Kidney (tissue), 14 donors: ENCODE measurements around the gene LONP2. TPM values are rescaled to one million over a fixed set of nuclear protein-coding genes. Genes with fewer than 3 reads are reported as not detected.

Experiments used
- DNase-seq, 5 donors: peaks; one replicate each; pipeline ENCODE4 v3.0.0-alpha.2; 2013 to 2020
- FAIRE-seq: peaks from 2 replicates; lab custom pipeline; 2012; peaks lifted over from hg19 to GRCh38; lab: Jason Lieb, UNC
- H3K27ac ChIP-seq, 2 donors: one replicate each; pipeline ENCODE4 v1.7.0; 2013; ENCODE audit warnings: low read depth in 2 of 2, low read length in 2 of 2, inconsistent platforms in 1 of 2
- H3K27me3 ChIP-seq: one replicate; pipeline ENCODE4 v1.7.1; 2013; ENCODE audit warnings: low read length, inconsistent platforms; ENCODE audit not compliant: control insufficient read depth, insufficient read depth
- H3K36me3 ChIP-seq, 3 donors: one replicate each; pipeline versions ENCODE4 v1.7.0 to v1.7.1; 2013; ENCODE audit warnings: low read length in 3 of 3, control low read depth in 1 of 3, inconsistent platforms in 1 of 3; ENCODE audit not compliant: insufficient read depth in 3 of 3, control insufficient read depth in 2 of 3
- H3K4me1 ChIP-seq, 3 donors: one replicate each; pipeline versions ENCODE4 v1.7.0 to v1.7.1; 2013; ENCODE audit warnings: low read length in 3 of 3, inconsistent platforms in 1 of 3, low read depth in 1 of 3; ENCODE audit not compliant: control insufficient read depth in 2 of 3, insufficient read depth in 2 of 3
- H3K4me3 ChIP-seq, 3 donors: one replicate each; pipeline versions ENCODE4 v1.7.0 to v1.8.1; 2013; ENCODE audit warnings: low read length in 3 of 3, control low read depth in 1 of 3, inconsistent platforms in 1 of 3
- H3K9ac ChIP-seq, 3 donors: one replicate each; pipeline versions ENCODE4 v1.7.0 to v1.7.1; 2013; ENCODE audit warnings: low read length in 3 of 3, control low read depth in 1 of 3, inconsistent platforms in 1 of 3
- H3K9me3 ChIP-seq, 3 donors: one replicate each; pipeline versions ENCODE4 v1.7.0 to v1.7.1; 2013; ENCODE audit warnings: low read length in 3 of 3, control low read depth in 1 of 3, inconsistent platforms in 1 of 3; ENCODE audit not compliant: control insufficient read depth in 2 of 3, insufficient read depth in 1 of 3
- intact Hi-C: fragments of 100-400 bp; cut with DNase I; formaldehyde crosslinking; loops from one replicate; pipeline ENCODE4 v1.11.1; 2022
- polyA plus RNA-seq: library from polyadenylated mRNA; stranded (reverse); fragments of 350-450 nt; fragmentation: Illumina TruSeq; extraction: RNeasy Lipid Tissue Mini Kit (QIAGEN cat#74804); gene quantifications from one replicate; pipeline ENCODE4 v1.2.3, GENCODE V29; 2014; ENCODE audit warnings: low read depth, low replicate concordance; ENCODE audit not compliant: insufficient read depth
- total RNA-seq: library from RNA; stranded (reverse); fragmentation: NEBNext Ultra II Directional; extraction: Animal tissue kit (Norgen Biotek cat#: 25700); gene quantifications from one replicate; pipeline ENCODE4 v1.2.1, GENCODE V29; 2021
- TF ChIP-seq, protein P1 (sequence below): IDR thresholded peaks from 3 replicates; pipeline ENCODE4 v1.5.1; 2012; ENCODE audit warnings: mild to moderate bottlenecking, moderate library complexity, borderline replicate concordance; ENCODE audit not compliant: insufficient read depth; ENCODE audit errors: extremely low read depth
- donor health status: control.
- donor health status: control.
- donor health status: control.
- donor health status: control.
- donor health status: control.
- donor health status: DM: yes; HTN: yes; CAD: no.
- donor health status: Normal renal cell carcinoma (clear cell type).

LONP2 gene
- total and polyA plus RNA-seq, 2 donors from 2014 or later, result 24.8 to 77.1 TPM

DNA sequence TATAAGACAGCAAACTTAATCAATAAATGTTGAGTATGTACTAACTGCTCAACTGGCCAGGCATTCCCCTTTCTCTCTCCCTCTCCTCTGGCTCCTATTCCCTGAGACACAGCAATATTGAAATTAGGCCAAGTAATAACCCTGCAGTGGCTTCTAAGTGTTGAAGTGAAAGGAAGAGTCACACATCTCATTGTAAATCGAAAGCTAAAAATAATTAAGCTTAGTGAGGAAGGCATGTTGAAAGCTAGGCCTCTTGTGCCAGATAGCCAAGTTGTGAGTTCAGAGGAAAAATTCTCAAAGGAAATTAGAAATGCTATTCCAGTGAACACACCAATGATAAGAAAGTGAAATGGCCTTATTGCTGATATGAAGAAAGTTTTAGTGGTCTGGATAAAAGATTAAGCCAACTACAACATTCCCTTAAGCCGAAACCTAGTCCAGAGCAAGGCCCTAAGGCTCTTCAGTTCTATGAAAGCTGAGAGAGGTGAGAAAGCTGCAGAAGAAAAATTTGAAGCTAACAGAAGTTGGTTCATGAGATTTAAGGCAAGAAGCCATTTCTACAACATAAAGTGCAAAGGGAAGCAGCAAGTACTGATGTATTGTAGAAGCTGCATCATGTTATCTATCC, 38.6 kb downstream of the LONP2 start:
- Histone ChIP-seq H3K27me3 (no peaks in the 10 kb centered on the region), H3K9ac (no peak overlapping the region), H3K36me3 (peaks cover 10 to 15% (median 13%) of the 10 kb centered on the region in 3 donors), H3K27ac (no peak overlapping the region), H3K4me3 (no peak overlapping the region), H3K9me3 (peaks cover 0 to 7% (median 0%) of the 10 kb centered on the region in 3 donors), H3K4me1 (no peaks in the 10 kb centered on the region)
- DNase-seq (no peak), FAIRE-seq (no peak)
- intact Hi-C loops, result no loop called here
- TF ChIP-seq, protein P1, sequence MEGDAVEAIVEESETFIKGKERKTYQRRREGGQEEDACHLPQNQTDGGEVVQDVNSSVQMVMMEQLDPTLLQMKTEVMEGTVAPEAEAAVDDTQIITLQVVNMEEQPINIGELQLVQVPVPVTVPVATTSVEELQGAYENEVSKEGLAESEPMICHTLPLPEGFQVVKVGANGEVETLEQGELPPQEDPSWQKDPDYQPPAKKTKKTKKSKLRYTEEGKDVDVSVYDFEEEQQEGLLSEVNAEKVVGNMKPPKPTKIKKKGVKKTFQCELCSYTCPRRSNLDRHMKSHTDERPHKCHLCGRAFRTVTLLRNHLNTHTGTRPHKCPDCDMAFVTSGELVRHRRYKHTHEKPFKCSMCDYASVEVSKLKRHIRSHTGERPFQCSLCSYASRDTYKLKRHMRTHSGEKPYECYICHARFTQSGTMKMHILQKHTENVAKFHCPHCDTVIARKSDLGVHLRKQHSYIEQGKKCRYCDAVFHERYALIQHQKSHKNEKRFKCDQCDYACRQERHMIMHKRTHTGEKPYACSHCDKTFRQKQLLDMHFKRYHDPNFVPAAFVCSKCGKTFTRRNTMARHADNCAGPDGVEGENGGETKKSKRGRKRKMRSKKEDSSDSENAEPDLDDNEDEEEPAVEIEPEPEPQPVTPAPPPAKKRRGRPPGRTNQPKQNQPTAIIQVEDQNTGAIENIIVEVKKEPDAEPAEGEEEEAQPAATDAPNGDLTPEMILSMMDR, result no peak

DNA sequence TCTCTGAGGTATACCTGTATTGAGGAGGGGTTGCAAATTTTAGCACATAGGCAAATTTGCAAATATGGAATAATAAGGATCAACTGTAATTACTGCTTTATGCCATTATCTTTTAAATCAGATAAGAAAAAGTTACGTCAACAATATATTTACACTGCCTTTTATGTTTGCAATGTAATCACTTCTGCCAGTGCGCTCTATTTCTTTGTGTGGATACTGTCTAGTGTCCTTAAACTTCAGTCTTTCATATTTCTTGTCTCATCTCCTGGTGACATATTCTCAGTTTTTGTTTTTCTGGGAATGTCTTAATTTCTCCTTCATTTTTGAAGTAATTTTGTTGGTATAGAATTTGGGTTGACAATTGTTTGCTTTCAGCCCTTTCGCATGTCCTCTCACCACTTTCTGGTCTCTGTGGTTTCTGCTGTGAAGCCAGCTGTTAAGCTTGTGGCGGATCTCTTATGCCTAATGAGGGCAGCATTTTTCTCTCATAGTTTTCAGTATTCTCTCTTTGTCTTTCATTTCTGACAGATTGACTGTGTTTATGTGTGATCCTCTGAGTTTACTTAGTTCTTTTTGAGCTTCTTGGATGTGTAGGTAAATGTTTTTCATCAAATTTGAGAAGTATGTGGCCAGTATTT, 40.8 kb downstream of the LONP2 start:
- DNase-seq (no peak), FAIRE-seq (no peak)
- intact Hi-C loops, result no loop called here
- H3K36me3 ChIP-seq, result peaks cover 10 to 13% (median 12%) of the 10 kb centered on the region in 3 donors
- no peak overlapping the region for H3K27ac ChIP-seq
- H3K4me3 ChIP-seq, result no peak overlapping the region
- TF ChIP-seq, protein P1, result no peak
- H3K9me3 ChIP-seq, result peaks cover 0 to 7% (median 0%) of the 10 kb centered on the region in 3 donors
- H3K4me1 ChIP-seq, result no peaks in the 10 kb centered on the region
- H3K27me3 ChIP-seq, result no peaks in the 10 kb centered on the region
- H3K9ac ChIP-seq, result no peak overlapping the region

DNA sequence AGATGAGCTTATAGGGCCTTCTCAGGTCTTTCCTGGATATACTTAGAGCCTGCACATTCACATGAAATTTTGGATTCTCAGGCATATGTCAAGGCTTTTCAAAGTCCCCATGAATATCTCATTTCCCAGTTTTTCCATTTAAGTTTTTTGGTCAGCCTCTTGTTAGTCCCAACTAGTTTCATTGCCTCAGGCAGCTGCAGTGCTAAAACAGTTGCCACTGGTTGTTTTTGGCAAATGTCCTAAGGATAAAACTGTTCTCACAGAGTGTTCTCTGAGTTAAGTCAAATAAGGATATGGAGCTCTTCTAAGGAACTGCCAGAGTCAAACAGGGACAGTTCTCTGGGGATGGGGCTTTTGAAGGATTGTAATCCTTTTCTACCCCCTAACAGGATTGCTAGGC, 43.1 kb downstream of the LONP2 start:
- Histone ChIP-seq H3K27me3 (no peaks in the 10 kb centered on the region), H3K36me3 (peaks cover 6 to 11% (median 10%) of the 10 kb centered on the region in 3 donors), H3K4me3 (no peak overlapping the region), H3K4me1 (no peaks in the 10 kb centered on the region), H3K9ac (no peak overlapping the region), H3K27ac (no peak overlapping the region), H3K9me3 (peaks cover 0 to 7% (median 0%) of the 10 kb centered on the region in 3 donors)
- DNase-seq (no peak), FAIRE-seq (no peak)
- TF ChIP-seq, protein P1, result no peak
- intact Hi-C loops, result no loop called here
